GM11168 (cell line): Measurements from ENCODE around the gene PNPLA7.

Source experiments
- in situ Hi-C: fragments of 300-500 bp; cut with MboI; formaldehyde crosslinking; loops from one replicate; pipeline ENCODE4 v1.12.0; 2022; ENCODE audit warnings: low sequenced_read_pairs; ENCODE audit not compliant: unreplicated experiment

Gene PNPLA7

DNA sequence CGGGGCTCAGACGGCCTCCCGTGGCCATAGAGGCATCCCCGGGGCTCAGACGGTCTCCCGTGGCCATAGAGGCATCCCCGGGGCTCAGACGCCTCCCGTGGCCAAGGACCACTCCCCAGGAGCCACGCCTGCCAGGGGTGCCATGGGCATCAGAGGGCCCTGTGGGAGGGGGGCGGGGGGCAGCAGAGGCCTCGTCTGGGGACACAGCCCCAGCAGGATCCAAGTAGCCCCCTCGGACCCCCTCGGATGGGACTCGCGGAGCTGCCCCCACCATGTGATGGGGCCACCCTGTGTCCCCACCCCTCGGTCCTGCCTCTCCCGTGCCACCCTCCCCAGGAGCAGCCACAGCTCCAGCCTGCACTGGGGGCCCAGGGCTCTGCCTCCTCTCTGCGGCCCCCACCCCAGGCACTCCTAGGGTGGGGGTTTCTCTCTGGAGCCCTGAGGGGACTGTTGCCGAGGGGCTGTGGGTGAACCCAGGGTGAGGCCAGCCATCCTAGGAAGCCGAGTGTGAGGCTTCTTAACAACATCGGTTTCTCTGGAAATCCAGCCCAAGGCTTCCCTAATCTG is 111.5 kb downstream of the PNPLA7 start:
- in situ Hi-C loops, result no loop called here

DNA sequence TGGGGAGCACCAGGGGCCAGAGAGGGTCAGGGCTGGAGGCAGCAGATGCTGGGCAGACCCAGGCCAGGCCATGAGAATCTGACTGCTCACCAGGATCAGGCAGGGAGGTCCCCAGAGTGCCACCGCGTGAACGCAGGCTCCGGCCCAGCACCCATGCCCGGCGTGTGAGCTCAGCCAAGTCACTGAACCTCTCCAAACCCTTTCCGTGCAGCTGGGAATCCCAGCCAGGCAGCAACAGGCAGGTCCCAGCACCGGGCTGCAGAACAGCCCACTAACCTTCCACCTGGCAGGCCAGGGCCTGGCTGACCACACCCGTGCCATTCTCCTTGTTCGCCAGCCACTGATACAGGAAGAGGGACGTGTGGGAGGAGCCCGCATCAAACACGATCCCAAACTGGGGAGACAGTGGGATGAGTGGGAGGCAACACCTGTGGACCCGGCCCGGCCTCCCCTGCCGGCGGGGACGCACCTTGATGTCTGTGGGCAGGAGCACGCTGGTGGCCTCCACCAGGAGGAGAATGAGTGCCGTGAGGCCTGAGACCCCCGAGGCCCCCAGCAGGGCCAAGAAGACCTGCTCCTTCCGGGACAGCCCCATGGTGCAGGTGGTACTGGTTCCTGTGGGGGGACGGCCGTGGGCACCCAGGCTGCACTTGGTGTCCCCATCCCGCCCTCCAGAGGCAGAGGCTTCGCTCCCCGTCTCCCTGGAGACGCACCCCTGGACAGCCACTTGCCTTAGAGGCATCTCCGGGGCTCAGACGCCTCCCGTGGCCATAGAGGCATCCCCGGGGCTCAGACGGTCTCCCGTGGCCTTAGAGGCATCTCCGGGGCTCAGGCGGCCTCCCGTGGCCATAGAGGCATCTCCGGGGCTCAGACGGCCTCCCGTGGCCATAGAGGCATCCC is 112.3 kb downstream of the PNPLA7 start:
- in situ Hi-C loops, result no loop called here

GRCh38 chr9:137436761-137437600 is 113.2 kb downstream of the PNPLA7 start:
- in situ Hi-C loops, result no loop called here

- in situ Hi-C loops, result no loop called here
Observed at GRCh38 chr9:137435980-137436760, 114.0 kb downstream of the PNPLA7 start.

DNA sequence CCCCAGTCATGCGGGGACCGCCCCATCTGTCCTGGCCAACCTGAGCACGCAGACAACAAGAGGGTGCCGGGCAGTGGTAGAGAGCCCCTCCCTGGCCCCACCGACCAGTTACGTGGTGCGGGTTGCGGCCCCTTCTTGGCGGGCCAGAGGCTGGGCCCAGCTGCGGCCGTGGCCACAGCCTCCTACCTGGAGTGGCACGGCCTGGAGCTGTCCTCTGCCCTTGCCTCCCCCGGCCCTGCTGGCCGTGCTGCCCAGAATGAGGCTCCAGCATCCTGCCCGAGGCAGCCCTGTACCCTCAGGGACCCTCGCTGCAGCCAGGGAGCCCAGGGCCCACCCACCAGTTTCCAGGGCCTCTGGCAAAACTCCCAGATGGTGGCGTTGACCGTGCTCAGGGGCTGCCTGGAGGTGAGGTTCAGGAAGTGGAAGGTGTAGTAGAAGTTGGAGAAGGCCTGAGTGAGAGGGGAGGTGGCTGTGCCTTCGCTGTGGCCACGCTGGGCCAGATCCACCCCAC is 114.8 kb downstream of the PNPLA7 start:
- in situ Hi-C loops, result no loop called here

GRCh38 chr9:137434498-137435380 is 115.5 kb downstream of the PNPLA7 start:
- in situ Hi-C loops, result no loop called here

DNA sequence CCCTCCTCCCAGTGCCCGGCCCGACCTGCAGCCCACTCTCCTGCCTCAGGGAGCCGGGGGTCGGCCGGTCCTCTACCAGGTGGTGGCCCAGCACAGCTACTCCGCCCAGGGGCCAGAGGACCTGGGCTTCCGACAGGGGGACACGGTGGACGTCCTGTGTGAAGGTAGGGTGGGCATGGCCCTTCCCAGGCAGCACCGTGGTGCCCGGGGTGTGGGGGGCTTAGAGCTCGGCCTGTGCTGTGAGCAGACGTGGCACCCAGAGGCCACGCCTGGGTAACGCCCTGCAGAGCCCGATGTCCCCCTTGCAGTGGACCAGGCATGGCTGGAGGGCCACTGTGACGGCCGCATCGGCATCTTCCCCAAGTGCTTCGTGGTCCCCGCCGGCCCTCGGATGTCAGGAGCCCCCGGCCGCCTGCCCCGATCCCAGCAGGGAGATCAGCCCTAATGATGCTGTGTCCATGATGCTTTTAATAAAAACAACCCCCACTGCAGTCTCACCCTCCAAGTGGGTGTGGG is 116.2 kb downstream of the PNPLA7 start:
- in situ Hi-C loops, result no loop called here

DNA sequence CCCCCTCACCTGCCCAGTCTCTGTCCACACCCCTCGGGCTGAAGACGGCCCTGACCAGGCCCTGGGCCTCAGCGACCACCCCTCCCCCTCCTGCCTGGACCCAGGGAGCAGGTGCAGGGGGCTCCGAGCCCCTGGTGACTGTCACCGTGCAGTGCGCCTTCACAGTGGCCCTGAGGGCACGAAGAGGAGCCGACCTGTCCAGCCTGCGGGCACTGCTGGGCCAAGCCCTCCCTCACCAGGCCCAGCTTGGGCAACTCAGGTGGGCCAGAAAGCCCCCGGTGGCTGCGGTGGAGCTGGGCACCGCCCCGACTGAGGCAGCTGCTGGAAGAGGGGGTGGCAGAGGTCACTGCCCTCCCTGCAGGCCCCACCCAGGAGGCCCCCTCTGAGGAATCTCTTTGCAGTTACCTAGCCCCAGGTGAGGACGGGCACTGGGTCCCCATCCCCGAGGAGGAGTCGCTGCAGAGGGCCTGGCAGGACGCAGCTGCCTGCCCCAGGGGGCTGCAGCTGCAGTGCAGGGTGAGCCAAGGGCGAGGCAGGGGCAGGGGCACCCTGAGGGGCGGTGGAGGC is 116.8 kb downstream of the PNPLA7 start:
- in situ Hi-C loops, result no loop called here

GRCh38 chr9:137432687-137433348 is 117.4 kb downstream of the PNPLA7 start:
- in situ Hi-C loops, result no loop called here

GRCh38 chr9:137431416-137431931 is 118.7 kb downstream of the PNPLA7 start:
- in situ Hi-C loops, result no loop called here

GRCh38 chr9:137430723-137431415 is 119.3 kb downstream of the PNPLA7 start:
- in situ Hi-C loops, result no loop called here

DNA sequence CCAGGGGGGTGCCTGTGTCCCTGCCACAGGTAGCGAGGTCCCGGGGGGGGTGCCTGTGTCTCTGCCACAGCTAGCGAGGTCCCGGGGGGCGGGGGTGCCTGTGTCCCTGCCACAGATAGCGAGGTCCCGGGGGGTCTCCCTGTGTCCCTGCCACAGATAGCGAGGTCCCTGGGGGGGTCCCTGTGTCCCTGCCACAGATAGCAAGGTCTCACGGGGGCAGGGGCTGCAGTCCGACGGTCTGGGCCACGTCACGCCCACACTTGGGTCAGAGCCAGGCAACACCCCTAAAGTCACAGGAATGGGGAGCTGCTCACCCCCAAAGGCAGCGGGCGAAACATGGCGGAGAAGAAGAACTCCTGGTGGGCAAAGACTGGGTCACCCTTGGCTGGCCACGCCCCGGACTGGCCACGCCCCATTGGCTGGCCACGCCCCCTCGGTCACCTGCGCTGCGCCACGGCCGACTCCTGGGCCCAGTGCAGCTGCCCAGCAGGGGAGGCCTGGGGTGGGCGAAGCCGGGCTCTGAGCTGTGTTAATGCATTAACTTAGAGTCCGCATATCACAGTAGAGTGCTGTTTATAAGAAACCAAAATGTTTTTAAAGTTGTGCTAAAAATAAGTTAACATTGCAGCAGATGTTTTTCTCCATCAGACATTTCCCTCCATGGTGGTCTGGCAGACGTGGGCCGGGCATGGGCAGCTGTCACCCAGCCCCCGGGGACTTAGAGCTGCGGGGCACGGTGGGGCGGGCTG is 120.1 kb downstream of the PNPLA7 start:
- in situ Hi-C loops, result no loop called here

DNA sequence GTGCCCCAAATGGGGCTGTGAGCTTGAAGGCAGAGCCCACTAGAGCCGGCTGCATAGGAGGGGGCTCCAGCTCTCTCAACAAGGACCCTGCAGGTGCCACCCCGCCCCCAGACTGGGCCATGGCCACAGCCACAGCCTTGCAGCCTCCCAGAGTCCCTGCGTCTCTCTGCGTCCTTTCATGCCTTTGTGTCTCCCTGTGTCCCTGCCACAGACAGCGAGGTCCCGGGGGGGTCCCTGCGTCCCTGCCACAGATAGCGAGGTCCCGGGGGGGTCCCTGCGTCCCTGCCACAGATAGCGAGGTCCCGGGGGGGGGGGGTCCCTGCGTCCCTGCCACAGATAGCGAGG is 120.7 kb downstream of the PNPLA7 start:
- in situ Hi-C loops, result no loop called here

GRCh38 chr9:137428841-137429545 is 121.2 kb downstream of the PNPLA7 start:
- in situ Hi-C loops, result no loop called here

DNA sequence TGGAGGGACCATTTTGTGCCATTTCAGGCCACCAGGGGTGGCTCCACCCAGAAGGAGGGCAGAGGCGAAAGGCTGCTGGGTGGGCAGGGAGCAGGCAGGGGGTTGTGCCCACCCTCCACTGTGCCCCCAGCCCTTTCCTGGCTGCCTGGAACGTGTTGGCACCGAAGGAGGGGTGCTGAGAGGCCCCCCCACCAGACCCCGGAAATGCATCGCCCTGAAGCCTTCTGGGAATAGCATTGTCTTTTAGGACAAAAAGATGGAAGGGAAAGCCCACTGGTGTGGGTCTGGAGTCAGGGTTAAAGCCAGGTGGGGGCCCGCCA is 121.9 kb downstream of the PNPLA7 start:
- in situ Hi-C loops, result no loop called here
